Skin of body (tissue), 2 donors: ENCODE results near the gene KRTAP10-2. TPM values are rescaled to one million over a fixed set of nuclear protein-coding genes. Genes with fewer than 3 reads are reported as not detected.
"Not testable (repeated sequence)": the region's sequence is repeated elsewhere in the genome, so short reads cannot be mapped to it uniquely, and the experiment has no call there.

Source experiments
- DNase-seq: peaks from one replicate; lab custom pipeline; 2025; lab: John Stamatoyannopoulos, UW
- total RNA-seq: library from RNA; depleted of rRNA; stranded (reverse); fragments of >200 nt; gene quantifications from one replicate; pipeline ENCODE4 v1.2.3, GENCODE V29; 2014

KRTAP10-2 gene
- total RNA-seq, 1 donor from 2014 or later, result 0.30 TPM

- no peak for DNase-seq
Measured at GRCh38 chr21:44583089-44583799, 31.9 kb upstream of the KRTAP10-2 start.

- DNase-seq, result no peak
Measured at GRCh38 chr21:44582055-44582454, 30.8 kb upstream of the KRTAP10-2 start.

DNA sequence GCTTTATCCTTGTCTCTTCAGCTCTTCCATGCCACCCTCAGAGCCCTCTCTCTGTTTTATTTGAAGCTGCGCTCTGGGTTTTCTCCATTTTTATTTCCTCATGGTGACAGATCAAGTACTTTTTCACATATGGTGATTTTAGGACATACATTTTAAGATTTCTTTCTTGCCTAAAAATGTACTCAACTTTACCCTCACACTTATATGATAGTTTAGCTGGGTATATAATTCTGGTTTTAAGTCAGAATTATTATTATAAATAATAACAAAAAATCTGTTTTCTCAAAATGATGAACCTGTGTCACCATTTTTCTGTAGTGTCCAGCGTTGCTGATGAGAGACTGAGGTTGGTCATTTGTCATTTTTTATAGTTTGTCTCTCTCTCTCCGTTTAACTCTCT, 29.9 kb upstream of the KRTAP10-2 start:
- DNase-seq, result no peak

DNA sequence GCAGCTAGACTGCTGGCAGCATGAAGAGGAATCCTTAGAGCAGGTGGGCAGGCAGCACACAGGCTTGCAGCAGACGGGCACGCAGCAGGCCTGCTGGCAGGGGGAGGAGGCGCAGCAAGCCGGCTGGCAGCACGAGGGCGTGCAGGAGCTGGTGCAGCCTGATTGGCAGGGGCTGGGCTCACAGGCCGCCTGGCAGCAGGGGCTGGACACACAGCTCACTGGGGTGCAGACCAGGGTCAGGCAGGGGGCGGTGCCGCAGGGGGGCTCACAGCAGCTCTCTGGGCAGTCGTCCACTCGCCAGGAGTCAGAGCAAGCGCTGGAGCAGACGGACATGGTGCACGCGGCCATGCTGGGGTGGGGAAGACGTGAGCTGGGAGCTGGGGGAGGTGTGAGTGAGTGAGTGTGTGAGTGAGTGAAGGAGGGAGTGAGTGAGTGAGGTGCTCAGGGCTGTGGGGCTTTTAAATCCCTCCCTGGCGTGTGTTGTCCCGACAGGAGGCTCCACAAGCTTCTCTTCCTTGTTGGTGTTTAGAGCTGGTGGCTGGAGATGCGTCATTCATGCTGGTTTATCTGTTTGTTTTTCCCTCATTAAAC, 29.0 kb upstream of the KRTAP10-2 start, which contains the start of gene KRTAP10-5:
TSS of gene KRTAP10-5 (minus strand) at position 374 of the 591 bp plus-strand sequence. CDS start at position 348, 26 bp downstream.
- DNase-seq, result not testable (repeated sequence)

- no peak for DNase-seq
Measured at GRCh38 chr21:44579833-44580144, 28.5 kb upstream of the KRTAP10-2 start.

DNA sequence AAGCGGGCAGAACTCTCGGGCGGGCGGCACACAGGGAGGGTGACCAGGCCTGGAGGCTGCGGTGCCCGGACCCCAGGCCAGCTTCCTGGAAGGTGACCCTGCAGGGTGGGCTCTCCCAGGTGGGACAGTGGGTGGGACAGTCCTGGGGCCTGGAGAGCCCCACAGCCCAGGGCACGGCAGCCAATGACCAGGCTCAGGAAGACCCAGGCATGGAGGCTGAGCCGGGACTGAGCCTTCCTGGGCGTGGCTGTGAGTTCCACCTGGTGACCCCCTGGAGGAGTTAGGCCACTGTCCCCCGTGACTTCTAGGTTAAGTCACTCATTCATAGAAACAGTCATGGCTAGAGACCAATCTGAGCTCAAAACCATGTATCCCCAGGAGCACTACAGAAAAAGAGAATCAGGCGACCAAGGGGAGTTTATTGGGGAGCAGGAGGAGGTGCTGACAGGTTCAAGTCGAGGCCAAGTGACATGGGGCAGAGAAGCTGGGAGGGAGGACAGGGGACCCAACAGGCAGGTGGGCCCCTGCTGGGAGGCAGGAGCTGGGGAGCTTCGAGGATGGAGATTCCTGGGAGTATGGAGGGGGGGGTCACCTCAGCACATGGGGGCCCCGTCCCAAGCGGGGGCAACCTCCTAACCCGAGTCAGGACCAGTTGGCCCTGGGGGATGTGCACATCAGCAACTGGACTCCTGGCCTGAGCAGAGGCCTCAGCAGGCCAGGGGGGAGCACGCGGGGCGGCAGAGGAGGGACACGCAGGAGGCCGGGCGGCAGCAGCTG, 27.9 kb upstream of the KRTAP10-2 start:
- DNase-seq, result no peak

- DNase-seq, result no peak
Measured at GRCh38 chr21:44578371-44579055, 27.2 kb upstream of the KRTAP10-2 start.

DNA sequence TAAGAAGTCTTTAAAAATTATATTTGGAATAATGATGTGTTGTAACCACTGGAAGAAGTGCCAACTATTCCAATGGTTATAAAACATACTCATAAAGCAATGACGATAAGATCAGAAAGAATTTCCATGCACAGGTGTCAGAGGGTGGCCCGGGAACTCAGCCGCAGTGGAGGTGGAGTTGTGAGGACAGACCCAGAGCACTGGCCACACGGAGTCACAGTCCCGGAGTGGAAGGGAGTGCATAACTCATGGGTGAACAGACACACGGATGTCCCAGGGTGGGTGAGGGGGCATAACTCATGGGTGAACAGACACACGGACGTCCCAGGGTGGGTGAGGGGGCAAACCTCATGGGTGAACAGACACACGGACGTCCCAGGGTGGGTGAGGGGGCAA, 24.7 kb upstream of the KRTAP10-2 start:
- DNase-seq, result no peak

- no peak for DNase-seq
Measured at GRCh38 chr21:44575307-44576024, 24.2 kb upstream of the KRTAP10-2 start.

DNA sequence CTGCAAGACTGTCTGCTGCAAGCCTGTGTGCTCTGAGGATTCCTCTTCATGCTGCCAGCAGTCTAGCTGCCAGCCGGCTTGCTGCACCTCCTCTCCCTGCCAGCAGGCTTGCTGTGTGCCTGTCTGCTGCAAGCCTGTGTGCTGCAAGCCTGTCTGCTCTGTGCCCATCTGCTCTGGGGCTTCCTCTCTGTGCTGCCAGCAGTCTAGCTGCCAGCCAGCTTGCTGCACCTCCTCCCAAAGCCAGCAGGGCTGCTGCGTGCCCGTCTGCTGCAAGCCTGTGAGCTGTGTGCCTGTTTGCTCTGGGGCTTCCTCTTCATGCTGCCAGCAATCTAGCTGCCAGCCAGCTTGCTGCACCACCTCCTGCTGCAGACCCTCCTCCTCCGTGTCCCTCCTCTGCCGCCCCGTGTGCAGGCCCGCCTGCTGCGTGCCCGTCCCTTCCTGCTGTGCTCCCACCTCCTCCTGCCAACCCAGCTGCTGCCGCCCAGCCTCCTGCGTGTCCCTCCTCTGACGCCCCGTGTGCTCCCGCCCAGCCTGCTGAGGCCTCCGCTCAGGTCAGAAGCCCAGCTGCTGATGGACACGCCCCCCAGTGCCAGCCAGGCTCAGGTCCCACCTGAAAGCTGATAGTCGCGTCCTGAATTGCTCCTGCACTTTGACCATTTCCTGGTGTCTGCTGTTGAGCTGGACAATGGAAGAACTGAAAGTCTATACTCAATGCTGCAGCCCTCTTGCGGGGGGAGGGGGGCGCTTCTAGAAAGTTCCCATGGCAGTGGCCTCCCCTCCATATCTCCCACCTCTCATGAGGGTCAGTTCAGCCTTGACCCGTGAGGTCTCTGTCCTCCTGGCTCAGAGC, 23.4 kb upstream of the KRTAP10-2 start:
- no peak for DNase-seq

GRCh38 chr21:44573630-44574456, 22.5 kb upstream of the KRTAP10-2 start, which contains the start of gene KRTAP10-4:
KRTAP10-4 (plus strand) TSS chr21:44573729; CDS start chr21:44573759, 30 bp downstream.
- not testable (repeated sequence) for DNase-seq

DNA sequence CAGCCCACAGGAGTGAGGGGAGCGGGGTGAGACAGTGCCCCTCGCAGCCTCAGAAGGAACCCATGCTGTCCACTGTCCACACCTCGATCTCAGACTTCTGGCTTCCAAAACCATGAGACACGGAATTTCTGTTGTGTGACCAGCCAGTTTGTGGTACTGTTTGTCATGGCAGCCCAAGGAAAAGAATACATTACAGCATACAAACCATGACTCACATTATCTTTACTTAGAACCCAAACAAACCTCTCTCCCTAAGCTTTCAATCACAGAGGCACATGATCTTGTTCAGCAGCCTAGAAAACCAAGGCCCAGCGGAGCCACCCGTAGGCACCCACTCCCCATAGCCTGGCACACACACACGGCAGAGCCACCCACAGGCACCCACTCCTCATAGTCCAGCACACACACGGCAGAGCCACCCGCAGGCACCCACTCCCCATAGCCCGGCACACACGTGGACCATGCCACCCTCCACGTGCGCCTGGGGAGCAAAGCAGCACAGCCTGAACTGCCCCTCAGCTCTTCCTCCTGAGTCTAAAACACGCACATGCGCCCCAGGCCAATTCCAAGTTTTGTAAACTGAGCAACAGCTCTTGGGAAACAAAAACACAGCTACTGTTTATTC, 21.8 kb upstream of the KRTAP10-2 start:
- no peak for DNase-seq

GRCh38 chr21:44571844-44572782, 20.8 kb upstream of the KRTAP10-2 start:
- DNase-seq, result no peak

DNA sequence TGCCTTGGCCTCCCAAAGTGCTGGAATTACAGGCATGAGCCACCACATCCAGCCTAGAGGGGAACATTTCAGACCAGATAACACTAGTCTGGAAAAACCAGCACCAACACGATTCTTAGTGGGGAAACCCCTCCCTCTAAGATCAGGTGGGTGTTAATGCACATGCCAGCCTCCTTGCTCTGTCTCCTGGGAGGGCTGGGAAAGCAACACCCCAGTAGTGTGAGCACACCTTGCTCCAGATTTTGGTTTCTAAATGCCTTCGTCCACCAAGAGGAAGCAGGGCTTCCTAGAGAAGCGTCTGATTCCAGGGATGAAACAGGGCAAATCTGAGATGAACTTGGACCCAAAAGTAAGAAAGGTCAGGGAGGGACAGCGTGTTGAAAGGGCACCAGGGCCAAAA, 20.0 kb upstream of the KRTAP10-2 start:
- DNase-seq, result no peak

GRCh38 chr21:44569861-44570517, 18.7 kb upstream of the KRTAP10-2 start:
- no peak for DNase-seq

DNA sequence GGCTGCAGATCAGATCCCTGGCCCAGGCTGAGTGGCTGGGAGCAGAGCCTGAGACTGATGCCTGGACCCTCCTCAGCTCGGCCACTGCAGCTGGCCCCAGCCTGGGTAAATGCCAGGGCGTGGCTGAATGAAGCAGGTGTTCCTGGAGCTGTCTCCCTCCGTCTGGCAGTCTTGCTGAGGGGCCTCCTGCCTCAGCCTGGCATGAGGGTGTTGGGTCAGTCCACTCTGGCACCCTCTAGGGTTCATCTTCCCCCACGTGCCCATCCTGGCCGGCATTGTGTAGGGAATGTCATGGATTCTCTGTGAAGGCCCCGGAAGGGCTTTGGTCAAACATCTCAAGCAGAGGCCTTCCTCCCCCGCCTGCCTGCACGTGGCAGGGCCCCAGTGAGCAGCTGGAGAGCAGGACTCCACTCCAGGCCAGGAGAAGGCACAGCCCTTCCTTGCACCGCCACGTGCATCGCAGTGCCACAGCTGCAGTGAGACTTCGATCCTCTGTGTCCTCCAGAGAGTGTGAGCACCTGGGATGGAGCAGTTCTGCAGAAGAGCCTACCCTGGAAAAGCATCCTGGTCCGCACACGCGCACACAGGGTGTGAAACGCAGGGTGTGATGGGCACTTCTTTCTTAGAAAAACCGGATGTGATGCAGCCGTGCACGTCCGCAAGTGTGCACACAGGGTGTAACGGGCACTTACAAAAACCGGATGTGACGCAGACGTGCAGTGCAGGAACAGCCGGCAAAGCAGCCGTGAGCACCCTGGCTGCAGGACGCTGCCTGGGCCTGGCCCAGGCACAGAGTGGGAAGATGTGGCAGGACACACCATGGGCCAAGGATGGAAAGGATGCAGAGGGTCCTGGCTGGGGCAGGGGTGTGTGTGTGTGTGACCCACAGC, 17.6 kb upstream of the KRTAP10-2 start:
- DNase-seq, result no peak
